ENCODE data around the gene OXNAD1. TPM values are rescaled to one million over a fixed set of nuclear protein-coding genes. Genes with fewer than 3 reads are reported as not detected.
"Not testable (repeated sequence)": the region's sequence is repeated elsewhere in the genome, so short reads cannot be mapped to it uniquely, and the experiment has no call there.

OXNAD1 gene
- total RNA-seq, 1 donor: 10.0 TPM

GRCh38 chr3:16302082-16302631 lies 37.1 kb downstream of the OXNAD1 start:
- no peak for DNase-seq (ENCODE audit: low read depth in 2 of 3, low spot score in 2 of 3)

GRCh38 chr3:16303037-16303575 lies 38.1 kb downstream of the OXNAD1 start:
- DNase-seq (ENCODE audit: low read depth in 2 of 3, low spot score in 2 of 3): peak in 1 of 3 donors; percentile 49

GRCh38 chr3:16304061-16305010 lies 39.3 kb downstream of the OXNAD1 start:
- peak in 2 of 3 donors; percentile 33 to 52 for DNase-seq (ENCODE audit: low read depth in 2 of 3, low spot score in 2 of 3)

GRCh38 chr3:16305111-16305541 lies 40.1 kb downstream of the OXNAD1 start:
- DNase-seq (ENCODE audit: low read depth in 2 of 3, low spot score in 2 of 3): no peak

- no peak for DNase-seq (ENCODE audit: low read depth in 2 of 3, low spot score in 2 of 3)
Observed at GRCh38 chr3:16307832-16308531, 43.0 kb downstream of the OXNAD1 start.

- no peak for DNase-seq (ENCODE audit: low read depth in 2 of 3, low spot score in 2 of 3)
Observed at GRCh38 chr3:16308727-16309126, 43.7 kb downstream of the OXNAD1 start.

GRCh38 chr3:16309558-16309957 lies 44.5 kb downstream of the OXNAD1 start:
- peak in 2 of 3 donors; percentile 52 to 56 for DNase-seq (ENCODE audit: low read depth in 2 of 3, low spot score in 2 of 3)

GRCh38 chr3:16310486-16310885 lies 45.5 kb downstream of the OXNAD1 start:
- DNase-seq (ENCODE audit: low read depth in 2 of 3, low spot score in 2 of 3): not testable (repeated sequence)

GRCh38 chr3:16311960-16312451 lies 47.0 kb downstream of the OXNAD1 start:
- DNase-seq (ENCODE audit: low read depth in 2 of 3, low spot score in 2 of 3): peak in 2 of 3 donors; percentile 72 to 84

GRCh38 chr3:16313886-16314645 lies 49.1 kb downstream of the OXNAD1 start:
- peak in 1 of 3 donors; percentile 56 for DNase-seq (ENCODE audit: low read depth in 2 of 3, low spot score in 2 of 3)

- DNase-seq (ENCODE audit: low read depth in 2 of 3, low spot score in 2 of 3): no peak
Observed at GRCh38 chr3:16315623-16316022, 50.6 kb downstream of the OXNAD1 start.

GRCh38 chr3:16316396-16316795 lies 51.4 kb downstream of the OXNAD1 start:
- DNase-seq (ENCODE audit: low read depth in 2 of 3, low spot score in 2 of 3): no peak

- DNase-seq (ENCODE audit: low read depth in 2 of 3, low spot score in 2 of 3): no peak
Observed at GRCh38 chr3:16316847-16317560, 52.0 kb downstream of the OXNAD1 start.

- DNase-seq (ENCODE audit: low read depth in 2 of 3, low spot score in 2 of 3): no peak
Observed at GRCh38 chr3:16317561-16317945, 52.5 kb downstream of the OXNAD1 start.

- DNase-seq (ENCODE audit: low read depth in 2 of 3, low spot score in 2 of 3): no peak
Observed at GRCh38 chr3:16318176-16318575, 53.2 kb downstream of the OXNAD1 start.

GRCh38 chr3:16319307-16319706 lies 54.3 kb downstream of the OXNAD1 start:
- DNase-seq (ENCODE audit: low read depth in 2 of 3, low spot score in 2 of 3): peak in 2 of 3 donors; percentile 62 to 67

GRCh38 chr3:16319723-16320122 lies 54.7 kb downstream of the OXNAD1 start:
- no peak for DNase-seq (ENCODE audit: low read depth in 2 of 3, low spot score in 2 of 3)

GRCh38 chr3:16320711-16321110 lies 55.7 kb downstream of the OXNAD1 start:
- no peak for DNase-seq (ENCODE audit: low read depth in 2 of 3, low spot score in 2 of 3)

GRCh38 chr3:16322189-16322588 lies 57.2 kb downstream of the OXNAD1 start:
- no peak for DNase-seq (ENCODE audit: low read depth in 2 of 3, low spot score in 2 of 3)

Measured in hematopoietic multipotent progenitor cell (in vitro differentiated cells).